Muscle of arm (tissue), 12 donors: Measurements from ENCODE around the gene ZNF428. TPM values are rescaled to one million over a fixed set of nuclear protein-coding genes. Genes with fewer than 3 reads are reported as not detected.
"Not testable (repeated sequence)": the region's sequence is repeated elsewhere in the genome, so short reads cannot be mapped to it uniquely, and the experiment has no call there.

ENCODE experiments used
- DNase-seq: peaks from one replicate; pipeline ENCODE4 v3.0.0-alpha.2; 2013
- polyA plus RNA-seq, 12 donors: library from polyadenylated mRNA; unstranded; fragments of 120-200 nt; gene quantifications; one replicate each; pipeline ENCODE4 v1.2.1, GENCODE V29; 2013; ENCODE audit not compliant: insufficient read length in 12 of 12

ZNF428 gene
- polyA plus RNA-seq, 12 donors: 38.1 to 137 (median 42.6) TPM; not detected in 1

- DNase-seq: no peak
These were observed 23.8 kb downstream of the ZNF428 start for GRCh38 chr19:43595605-43595998.

- DNase-seq: peak; percentile 55
These were observed 24.5 kb downstream of the ZNF428 start for GRCh38 chr19:43594710-43595604.

- DNase-seq: no peak
These were observed 25.2 kb downstream of the ZNF428 start for GRCh38 chr19:43594081-43594697.

GRCh38 chr19:43592800-43593350 is 26.6 kb downstream of the ZNF428 start:
- no peak for DNase-seq

- DNase-seq: no peak
These were observed 27.3 kb downstream of the ZNF428 start for GRCh38 chr19:43591904-43592772.

GRCh38 chr19:43589678-43590077 is 29.8 kb downstream of the ZNF428 start:
- no peak for DNase-seq

GRCh38 chr19:43589277-43589676 is 30.2 kb downstream of the ZNF428 start:
- DNase-seq: no peak

GRCh38 chr19:43587029-43587428 is 32.4 kb downstream of the ZNF428 start:
- DNase-seq: not testable (repeated sequence)

GRCh38 chr19:43586346-43586745 is 33.1 kb downstream of the ZNF428 start:
- no peak for DNase-seq

GRCh38 chr19:43584484-43584883 is 34.9 kb downstream of the ZNF428 start:
- DNase-seq: no peak

- no peak for DNase-seq
These were observed 36.9 kb downstream of the ZNF428 start for GRCh38 chr19:43582495-43582894.

- no peak for DNase-seq
These were observed 38.0 kb downstream of the ZNF428 start for GRCh38 chr19:43581467-43581866.

- no peak for DNase-seq
These were observed 40.6 kb downstream of the ZNF428 start for GRCh38 chr19:43578787-43579186.

GRCh38 chr19:43575955-43576878 is 43.2 kb downstream of the ZNF428 start:
- no peak for DNase-seq

- peak; percentile 99 for DNase-seq
These were observed 44.1 kb downstream of the ZNF428 start, which contains the start of the genes PINLYP and XRCC1 for GRCh38 chr19:43575156-43575950. TSS of gene PINLYP (plus strand) at chr19:43575801. CDS start at chr19:43577192, 1,391 bp downstream. TSS of gene XRCC1 (minus strand) at chr19:43575527. CDS start at chr19:43575458, 69 bp downstream.

GRCh38 chr19:43574424-43575155 is 44.8 kb downstream of the ZNF428 start:
- no peak for DNase-seq

GRCh38 chr19:43572171-43572588 is 47.2 kb downstream of the ZNF428 start:
- no peak for DNase-seq

GRCh38 chr19:43570174-43570791 is 49.1 kb downstream of the ZNF428 start:
- DNase-seq: no peak
